Hematopoietic multipotent progenitor cell treated with erythropoietin and hydrocortisone succinate and interleukin-3 and kit ligand, for 8 days (in vitro differentiated cells): ENCODE data around the gene WNT3.
"Not testable (repeated sequence)": the region's sequence is repeated elsewhere in the genome, so short reads cannot be mapped to it uniquely, and the experiment has no call there.

Source experiments
- DNase-seq: peaks from one replicate; pipeline ENCODE4 v3.0.0-alpha.2; 2015

The WNT3 gene

GRCh38 chr17:46782250-46782953 lies 36.1 kb downstream of the WNT3 start:
- peak; percentile 50 for DNase-seq

- DNase-seq = no peak
These were observed 38.5 kb downstream of the WNT3 start for GRCh38 chr17:46780003-46780373.

- peak; percentile 52 for DNase-seq
These were observed 40.3 kb downstream of the WNT3 start for GRCh38 chr17:46777943-46778915.

- DNase-seq = no peak
These were observed 42.0 kb downstream of the WNT3 start for GRCh38 chr17:46776298-46777005.

GRCh38 chr17:46774108-46774737 lies 44.3 kb downstream of the WNT3 start:
- no peak for DNase-seq

- no peak for DNase-seq
These were observed 44.8 kb downstream of the WNT3 start for GRCh38 chr17:46773676-46774075.

- no peak for DNase-seq
These were observed 45.3 kb downstream of the WNT3 start for GRCh38 chr17:46773221-46773605.

GRCh38 chr17:46772475-46773220 lies 45.8 kb downstream of the WNT3 start:
- DNase-seq = no peak

GRCh38 chr17:46771561-46772474 lies 46.7 kb downstream of the WNT3 start:
- no peak for DNase-seq

- peak; percentile 52 for DNase-seq
These were observed 47.5 kb downstream of the WNT3 start for GRCh38 chr17:46770818-46771560.

- DNase-seq = no peak
These were observed 48.1 kb downstream of the WNT3 start for GRCh38 chr17:46770439-46770817.

- DNase-seq = peak; percentile 53
These were observed 48.7 kb downstream of the WNT3 start for GRCh38 chr17:46769531-46770438.

GRCh38 chr17:46768896-46769295 lies 49.6 kb downstream of the WNT3 start:
- not testable (repeated sequence) for DNase-seq

GRCh38 chr17:46768540-46768870 lies 50.0 kb downstream of the WNT3 start:
- no peak for DNase-seq

GRCh38 chr17:46766493-46767491 lies 51.7 kb downstream of the WNT3 start:
- DNase-seq = no peak

- no peak for DNase-seq
These were observed 53.0 kb downstream of the WNT3 start for GRCh38 chr17:46765453-46765852.

GRCh38 chr17:46764709-46765401 lies 53.6 kb downstream of the WNT3 start:
- DNase-seq = peak; percentile 33
